SJSA1 (cell line): ENCODE results near the gene CYP4F22. TPM values are rescaled to one million over a fixed set of nuclear protein-coding genes. Genes with fewer than 3 reads are reported as not detected.
"Not testable (repeated sequence)": the region's sequence is repeated elsewhere in the genome, so short reads cannot be mapped to it uniquely, and the experiment has no call there.

Experiments
- DNase-seq, 2 experiments: peaks; one replicate each; pipeline ENCODE4 v3.0.0-alpha.2; 2015 to 2020; ENCODE audit warnings: low spot score in 2 of 2, low read depth in 1 of 2
- H3K27ac ChIP-seq: fragments of 250-450 bp; sonication (Bioruptor Pico); 2 replicates; pipeline ENCODE4 v1.5.1; 2020; ENCODE audit warnings: mild to moderate bottlenecking, moderate library complexity
- H3K27me3 ChIP-seq: fragments of 250-450 bp; sonication (Bioruptor Pico); replicated peaks from 2 replicates; pipeline ENCODE4 v1.5.1; 2020; ENCODE audit warnings: mild to moderate bottlenecking, moderate library complexity
- H3K36me3 ChIP-seq: fragments of 250-450 bp; sonication (Bioruptor Pico); 2 replicates; pipeline ENCODE4 v1.5.1; 2020; ENCODE audit warnings: mild to moderate bottlenecking
- H3K4me1 ChIP-seq: fragments of 250-450 bp; sonication (Bioruptor Pico); replicated peaks from 2 replicates; pipeline ENCODE4 v1.6.1; 2021; ENCODE audit warnings: mild to moderate bottlenecking
- H3K4me3 ChIP-seq: fragments of 250-450 bp; sonication (Bioruptor Pico); 2 replicates; pipeline ENCODE4 v1.5.1; 2020; ENCODE audit warnings: mild to moderate bottlenecking
- H3K9me3 ChIP-seq: fragments of 250-450 bp; sonication (Bioruptor Pico); replicated peaks from 2 replicates; pipeline ENCODE4 v1.5.1; 2020; ENCODE audit warnings: mild to moderate bottlenecking
- total RNA-seq: library from RNA; depleted of rRNA; stranded (reverse); fragments of >200 nt; shearing (Covaris generic); gene quantifications from 2 replicates; pipeline ENCODE4 v1.2.3, GENCODE V29; 2014

CYP4F22 gene
- total RNA-seq, 1 experiment from 2014 or later, result not detected

- H3K36me3 ChIP-seq, result no peaks in the 10 kb centered on the region
- no peak overlapping the region for H3K4me3 ChIP-seq
- DNase-seq, result no peak
- 0 out of 2 replicates have a peak, but pooled peaks cover 3% of the 10 kb centered on the region for H3K4me1 ChIP-seq
- H3K27me3 ChIP-seq, result peaks cover 21% of the 10 kb centered on the region
- H3K27ac ChIP-seq, result no peak overlapping the region
- no peaks in the 10 kb centered on the region for H3K9me3 ChIP-seq
These were observed 974 bp upstream of the CYP4F22 start for GRCh38 chr19:15507068-15508034.

DNA sequence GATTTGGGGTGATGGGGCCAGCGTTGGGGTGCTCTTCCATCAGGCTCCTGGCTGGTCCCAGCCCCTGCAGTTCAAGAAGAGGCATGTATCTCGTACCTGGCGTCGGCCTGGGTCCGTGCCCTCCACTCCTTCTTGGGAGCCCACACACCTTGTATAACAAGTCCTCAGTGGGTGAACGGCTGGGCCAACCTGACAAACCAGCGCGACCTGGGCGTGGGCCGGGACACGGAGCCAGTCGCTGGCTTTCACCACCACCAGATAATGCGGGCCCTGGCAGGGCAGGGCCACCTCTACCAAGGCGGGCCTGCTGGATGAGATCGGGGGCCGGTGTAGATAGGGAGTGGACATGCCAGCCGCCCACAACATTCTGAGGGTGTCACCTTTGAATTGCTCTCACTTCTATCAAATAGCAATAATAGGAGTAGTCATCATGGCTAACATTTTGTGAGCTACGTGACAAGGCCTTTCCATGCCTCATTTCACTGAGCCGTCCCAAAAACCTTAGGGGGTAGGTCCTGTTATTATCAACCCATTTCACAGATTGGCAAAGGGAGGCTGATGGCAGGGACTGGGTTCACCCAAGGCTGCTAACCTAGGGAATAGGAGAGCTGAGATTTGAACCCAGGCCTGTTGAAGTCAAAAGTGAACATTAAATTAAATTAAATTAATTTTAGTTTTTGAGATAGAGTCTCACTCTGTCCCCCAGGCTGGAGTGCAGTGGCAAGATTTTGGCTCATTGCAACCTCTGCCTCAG lies 3.5 kb downstream of the CYP4F22 start:
- Histone ChIP-seq H3K4me1 (0 out of 2 replicates have a peak, but pooled peaks cover 7% of the 10 kb centered on the region), H3K4me3 (no peak overlapping the region), H3K27me3 (peaks cover 18% of the 10 kb centered on the region), H3K36me3 (no peaks in the 10 kb centered on the region), H3K27ac (no peak overlapping the region), H3K9me3 (no peaks in the 10 kb centered on the region)
- no peak for DNase-seq

DNA sequence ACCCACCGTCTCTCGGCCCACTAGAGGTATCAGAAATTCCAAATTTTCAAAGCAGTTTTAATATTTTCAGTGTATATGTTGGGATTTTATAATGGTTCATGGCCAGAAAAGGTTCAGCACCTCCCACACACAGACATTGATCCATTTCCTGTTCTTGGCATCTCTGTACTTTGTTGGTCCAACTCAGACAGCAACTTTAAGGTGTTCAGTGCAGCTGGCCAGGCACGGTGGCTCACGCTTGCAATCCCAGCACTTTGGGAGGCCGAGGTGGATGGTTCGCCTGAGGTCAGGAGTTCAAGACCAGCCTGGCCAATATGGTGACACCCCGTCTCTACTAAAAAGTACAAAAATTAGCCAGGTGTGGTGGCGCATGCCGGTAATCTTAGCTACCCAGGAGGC lies 6.9 kb downstream of the CYP4F22 start:
- peaks cover 10% of the 10 kb centered on the region for H3K4me1 ChIP-seq
- H3K27me3 ChIP-seq, H3K36me3 ChIP-seq, H3K9me3 ChIP-seq, H3K4me3 ChIP-seq, H3K27ac ChIP-seq, DNase-seq: not testable (repeated sequence)

- Histone ChIP-seq H3K9me3 (no peaks in the 10 kb centered on the region), H3K4me3 (no peak overlapping the region), H3K27ac (no peak overlapping the region), H3K4me1 (peaks cover 10% of the 10 kb centered on the region), H3K27me3 (no peaks in the 10 kb centered on the region), H3K36me3 (no peaks in the 10 kb centered on the region)
- no peak for DNase-seq
These were observed 8.0 kb downstream of the CYP4F22 start for GRCh38 chr19:15516363-15516762.

- Histone ChIP-seq H3K4me3 (no peak overlapping the region), H3K36me3 (no peaks in the 10 kb centered on the region), H3K27ac (no peak overlapping the region), H3K27me3 (no peaks in the 10 kb centered on the region), H3K9me3 (no peaks in the 10 kb centered on the region), H3K4me1 (peaks cover 7% of the 10 kb centered on the region)
- no peak for DNase-seq
These were observed 9.5 kb downstream of the CYP4F22 start for GRCh38 chr19:15517778-15518177.

- Histone ChIP-seq H3K4me3 (no peak overlapping the region), H3K4me1 (peaks cover 6% of the 10 kb centered on the region), H3K9me3 (no peaks in the 10 kb centered on the region), H3K36me3 (no peaks in the 10 kb centered on the region), H3K27ac (no peak overlapping the region), H3K27me3 (no peaks in the 10 kb centered on the region; the same call in 1 of the 2 replicates)
- DNase-seq, result no peak
These were observed 11.2 kb downstream of the CYP4F22 start for GRCh38 chr19:15519433-15519976.

DNA sequence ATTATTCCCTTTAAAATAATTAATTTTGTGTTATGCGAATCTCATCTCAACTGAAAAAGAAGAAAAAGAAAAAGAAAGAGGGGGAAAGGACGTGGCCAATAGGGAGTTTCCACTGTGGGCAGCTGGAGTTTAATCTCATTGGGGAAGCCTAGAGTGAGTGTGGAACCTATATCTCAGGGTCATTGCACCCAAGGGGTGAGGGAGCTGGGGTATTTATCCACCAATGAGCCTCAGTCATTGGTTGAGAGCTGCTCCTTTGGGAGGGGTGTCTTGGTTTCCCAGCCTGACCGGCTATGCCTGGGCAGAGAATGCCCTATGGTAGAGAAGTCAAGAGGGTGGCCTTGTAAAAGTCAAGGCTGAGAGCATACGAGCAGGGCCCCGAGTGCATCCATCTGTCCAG lies 16.5 kb downstream of the CYP4F22 start:
- Histone ChIP-seq H3K27ac (no peak overlapping the region), H3K4me1 (peaks cover 3% of the 10 kb centered on the region), H3K27me3 (peaks cover 4% of the 10 kb centered on the region; the same call in 1 of the 2 replicates), H3K9me3 (no peaks in the 10 kb centered on the region), H3K36me3 (no peaks in the 10 kb centered on the region), H3K4me3 (no peak overlapping the region)
- DNase-seq, result no peak

GRCh38 chr19:15525291-15525690 lies 17.0 kb downstream of the CYP4F22 start:
- no peak for DNase-seq
- no peak overlapping the region for H3K27ac ChIP-seq
- no peaks in the 10 kb centered on the region for H3K4me1 ChIP-seq
- H3K9me3 ChIP-seq, result no peaks in the 10 kb centered on the region
- no peak overlapping the region for H3K4me3 ChIP-seq
- no peaks in the 10 kb centered on the region for H3K36me3 ChIP-seq
- H3K27me3 ChIP-seq, result peaks cover 4% of the 10 kb centered on the region; the same call in 1 of the 2 replicates

DNA sequence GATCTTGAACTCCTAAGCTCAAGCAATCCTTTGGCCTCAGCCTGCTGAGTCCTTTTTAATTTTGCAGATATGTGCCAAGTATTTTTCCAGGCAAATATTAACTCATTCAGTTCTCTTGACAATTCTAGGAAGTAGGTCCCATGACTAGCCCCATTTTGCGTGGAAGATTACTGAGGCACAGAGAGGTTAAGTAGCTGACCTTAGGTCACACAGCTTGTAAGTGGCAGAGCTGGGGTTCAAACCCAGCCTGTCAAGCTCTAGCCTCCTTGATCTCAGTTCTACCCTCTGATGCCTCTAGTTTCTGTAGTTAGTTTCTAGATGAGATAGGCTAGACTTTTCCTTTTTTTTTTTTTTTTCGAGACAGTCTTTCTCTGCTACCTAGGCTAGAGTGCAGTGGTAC lies 18.1 kb downstream of the CYP4F22 start:
- Histone ChIP-seq H3K36me3 (no peaks in the 10 kb centered on the region), H3K4me1 (no peaks in the 10 kb centered on the region), H3K4me3 (no peak overlapping the region), H3K27ac (no peak overlapping the region), H3K9me3 (no peaks in the 10 kb centered on the region), H3K27me3 (peaks cover 4% of the 10 kb centered on the region; the same call in 1 of the 2 replicates)
- no peak for DNase-seq

GRCh38 chr19:15527705-15528104 lies 19.4 kb downstream of the CYP4F22 start:
- no peak for DNase-seq
- no peak overlapping the region for H3K4me3 ChIP-seq
- H3K9me3 ChIP-seq, result no peaks in the 10 kb centered on the region
- no peak overlapping the region for H3K27ac ChIP-seq
- no peaks in the 10 kb centered on the region for H3K4me1 ChIP-seq
- H3K27me3 ChIP-seq, result peaks cover 4% of the 10 kb centered on the region; the same call in 1 of the 2 replicates
- H3K36me3 ChIP-seq, result no peaks in the 10 kb centered on the region

- no peaks in the 10 kb centered on the region for H3K9me3 ChIP-seq
- no peaks in the 10 kb centered on the region for H3K4me1 ChIP-seq
- H3K27ac ChIP-seq, result no peak overlapping the region
- peaks cover under 1% of the 10 kb centered on the region; the same call in 1 of the 2 replicates for H3K27me3 ChIP-seq
- H3K4me3 ChIP-seq, result no peak overlapping the region
- H3K36me3 ChIP-seq, result no peaks in the 10 kb centered on the region
- no peak for DNase-seq
These were observed 21.5 kb downstream of the CYP4F22 start for GRCh38 chr19:15529774-15530372.

DNA sequence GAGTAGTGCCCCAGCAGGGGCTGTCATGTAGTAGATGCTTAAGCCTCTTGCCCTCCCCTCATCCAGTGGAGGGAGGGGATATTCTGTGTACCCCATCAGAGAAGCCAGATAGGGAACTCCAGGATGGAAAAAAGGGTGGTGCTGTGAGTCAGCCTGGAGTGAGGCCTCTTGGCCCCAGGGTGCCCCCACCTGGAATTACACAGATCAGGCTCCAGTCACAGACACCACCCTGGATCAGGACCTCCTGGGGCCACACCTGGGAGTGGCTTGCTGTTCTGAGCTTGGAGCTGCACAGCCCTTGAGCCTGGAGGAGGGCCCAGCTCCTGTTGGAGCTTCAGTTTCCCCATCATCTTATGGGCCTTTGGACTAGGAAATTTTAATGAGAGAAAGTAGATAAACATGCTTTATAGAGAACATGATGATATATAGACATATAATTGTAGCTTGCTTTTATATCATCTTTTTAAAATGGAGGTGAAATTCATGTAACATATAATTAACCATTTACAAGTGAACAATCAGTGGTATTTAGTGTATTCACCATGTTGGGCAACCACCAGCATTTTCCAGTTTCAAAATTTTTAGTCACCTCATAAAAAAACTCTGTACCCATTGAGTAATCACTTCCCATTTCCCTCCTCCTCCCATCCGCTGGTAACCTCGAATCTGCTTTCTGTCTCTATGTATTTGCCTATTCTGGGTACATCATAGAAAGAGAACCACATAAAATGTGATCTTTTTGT lies 24.6 kb downstream of the CYP4F22 start:
- H3K4me1 ChIP-seq, result no peaks in the 10 kb centered on the region
- no peaks in the 10 kb centered on the region for H3K9me3 ChIP-seq
- no peak overlapping the region for H3K4me3 ChIP-seq
- DNase-seq, result no peak
- no peaks in the 10 kb centered on the region; the same call in 1 of the 2 replicates for H3K27me3 ChIP-seq
- no peaks in the 10 kb centered on the region for H3K36me3 ChIP-seq
- no peak overlapping the region for H3K27ac ChIP-seq

- not testable (repeated sequence) for DNase-seq, H3K27ac ChIP-seq, H3K36me3 ChIP-seq, H3K4me1 ChIP-seq, H3K27me3 ChIP-seq, H3K4me3 ChIP-seq, H3K9me3 ChIP-seq
These were observed 25.2 kb downstream of the CYP4F22 start for GRCh38 chr19:15533522-15533830.
